Sigmoid colon (tissue), 3 donors: Measurements from ENCODE around the gene LAMC1.

Experiments used
- POLR2A ChIP-seq, 2 donors: fragments of 450-650 bp; IDR thresholded peaks; one replicate each; pipeline ENCODE4 v1.6.1; 2016; ENCODE audit warnings: antibody characterized with exemption in 2 of 2, mild to moderate bottlenecking in 2 of 2, moderate library complexity in 2 of 2
- TF ChIP-seq, protein P1 (sequence below), 4 experiments: fragments of 450-650 bp in 3 of 4; fragments of 200-600 bp in 1 of 4; IDR thresholded peaks; one replicate each; pipeline ENCODE4 v1.5.1; 2016 to 2019; ENCODE audit warnings: antibody characterized with exemption in 4 of 4, mild to moderate bottlenecking in 3 of 4, moderate library complexity in 2 of 4

DNA sequence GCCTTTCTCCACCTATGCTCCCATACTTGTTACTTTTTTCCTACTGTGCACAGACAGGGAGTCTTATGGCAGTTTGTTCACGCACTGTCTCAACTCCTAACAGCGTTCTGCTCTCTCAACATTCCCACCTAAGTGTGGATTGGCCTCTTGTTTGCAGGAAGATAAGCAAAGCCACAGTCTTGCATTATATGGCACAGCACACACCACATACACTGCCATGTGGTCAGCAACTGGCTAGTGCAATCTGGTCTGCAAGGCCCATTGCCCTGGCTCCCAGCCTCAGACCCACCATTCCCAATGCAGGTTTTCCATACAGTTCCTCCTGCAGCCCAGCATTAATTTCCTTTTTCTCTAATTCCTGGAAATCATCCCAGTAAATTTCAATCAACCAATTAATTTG is 124.5 kb downstream of the LAMC1 start:
- TF ChIP-seq, protein P1, sequence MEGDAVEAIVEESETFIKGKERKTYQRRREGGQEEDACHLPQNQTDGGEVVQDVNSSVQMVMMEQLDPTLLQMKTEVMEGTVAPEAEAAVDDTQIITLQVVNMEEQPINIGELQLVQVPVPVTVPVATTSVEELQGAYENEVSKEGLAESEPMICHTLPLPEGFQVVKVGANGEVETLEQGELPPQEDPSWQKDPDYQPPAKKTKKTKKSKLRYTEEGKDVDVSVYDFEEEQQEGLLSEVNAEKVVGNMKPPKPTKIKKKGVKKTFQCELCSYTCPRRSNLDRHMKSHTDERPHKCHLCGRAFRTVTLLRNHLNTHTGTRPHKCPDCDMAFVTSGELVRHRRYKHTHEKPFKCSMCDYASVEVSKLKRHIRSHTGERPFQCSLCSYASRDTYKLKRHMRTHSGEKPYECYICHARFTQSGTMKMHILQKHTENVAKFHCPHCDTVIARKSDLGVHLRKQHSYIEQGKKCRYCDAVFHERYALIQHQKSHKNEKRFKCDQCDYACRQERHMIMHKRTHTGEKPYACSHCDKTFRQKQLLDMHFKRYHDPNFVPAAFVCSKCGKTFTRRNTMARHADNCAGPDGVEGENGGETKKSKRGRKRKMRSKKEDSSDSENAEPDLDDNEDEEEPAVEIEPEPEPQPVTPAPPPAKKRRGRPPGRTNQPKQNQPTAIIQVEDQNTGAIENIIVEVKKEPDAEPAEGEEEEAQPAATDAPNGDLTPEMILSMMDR (IDR thresholded peaks at IDR 0.05), result no peak
- no peak for TF ChIP-seq POLR2A (IDR thresholded peaks at IDR 0.05)
